Panc1 (cell line): Measurements from ENCODE around the gene STXBP5. TPM values are rescaled to one million over a fixed set of nuclear protein-coding genes. Genes with fewer than 3 reads are reported as not detected.
"Not testable (repeated sequence)": the region's sequence is repeated elsewhere in the genome, so short reads cannot be mapped to it uniquely, and the experiment has no call there.

Source experiments
- ATAC-seq: fragments of 200-7000 bp; cut with Tn5 transposase; 2 replicates; pipeline ENCODE4 v1.9.1; 2020; ENCODE audit warnings: mild to moderate bottlenecking, moderate library complexity
- BruUV-seq: library from RNA; stranded (reverse); fragments of 400-500 nt; replicated peaks from 2 replicates; lab custom pipeline; 2021; lab: Mats Ljungman, UMichigan
- CTCF ChIA-PET: fragments of 300-600 bp; sonication (Branson Sonifier 250); formaldehyde crosslinking; loops from one replicate; lab custom pipeline; 2022; ENCODE audit warnings: antibody characterized with exemption; lab: Charles Lee
- POLR2A ChIA-PET: fragments of 300-600 bp; sonication (Branson Sonifier 250); formaldehyde crosslinking; loops from one replicate; lab custom pipeline; 2022; ENCODE audit warnings: antibody characterized with exemption; lab: Charles Lee
- DNase-seq: peaks from one replicate; pipeline ENCODE4 v3.0.0-alpha.2; 2010; ENCODE audit warnings: low read depth, low spot score
- H3K27ac ChIP-seq: 2 replicates; pipeline ENCODE4 v1.5.1; 2011; ENCODE audit warnings: mild to moderate bottlenecking, low read length, inconsistent platforms
- H3K27me3 ChIP-seq: fragments of 200-500 bp; sonication (Bioruptor generic); 2 replicates; pipeline ENCODE4 v1.6.0; 2014; ENCODE audit warnings: low read length, inconsistent platforms; ENCODE audit not compliant: control insufficient read depth, insufficient read depth
- H3K36me3 ChIP-seq: fragments of 200-500 bp; sonication (Bioruptor generic); 2 replicates; pipeline ENCODE4 v1.5.1; 2014; ENCODE audit warnings: inconsistent platforms, mild to moderate bottlenecking, low read length, moderate library complexity; ENCODE audit not compliant: control insufficient read depth, insufficient read depth
- H3K4me1 ChIP-seq: 2 replicates; pipeline ENCODE4 v1.5.1; 2011; ENCODE audit warnings: inconsistent platforms, mild to moderate bottlenecking, low read length, moderate library complexity; ENCODE audit not compliant: control insufficient read depth, insufficient read depth
- H3K4me3 ChIP-seq, 2 experiments: 2 replicates each; pipeline ENCODE4 v1.5.1; 2011 to 2012; ENCODE audit warnings: low read depth in 2 of 2, low read length in 2 of 2, mild to moderate bottlenecking in 2 of 2, inconsistent platforms in 1 of 2, moderate library complexity in 1 of 2
- H3K9me3 ChIP-seq: fragments of 200-500 bp; sonication (Bioruptor generic); 2 replicates; pipeline ENCODE4 v1.5.1; 2014; ENCODE audit warnings: low read depth, mild to moderate bottlenecking, inconsistent platforms, low read length, moderate library complexity; ENCODE audit not compliant: control insufficient read depth, insufficient read depth
- CTCF ChIP-seq: fragments of 450-650 bp; IDR thresholded peaks from 2 replicates; pipeline ENCODE4 v1.5.1; 2017; ENCODE audit warnings: mild to moderate bottlenecking
- POLR2AphosphoS5 ChIP-seq: IDR thresholded peaks from 2 replicates; pipeline ENCODE4 v1.6.1; 2012; ENCODE audit warnings: mild to moderate bottlenecking, low read depth, low read length, moderate library complexity
- REST ChIP-seq, 2 experiments: IDR thresholded peaks; 2 replicates each; pipeline ENCODE4 v1.6.1; 2011 to 2012; ENCODE audit warnings: low read depth in 2 of 2, control low read depth in 1 of 2, low read length in 1 of 2, mild to moderate bottlenecking in 1 of 2, moderate library complexity in 1 of 2; ENCODE audit not compliant: insufficient read depth in 1 of 2
- SIN3A ChIP-seq: IDR thresholded peaks from 2 replicates; pipeline ENCODE4 v1.6.1; 2012; ENCODE audit warnings: low read depth, mild to moderate bottlenecking, low read length, moderate library complexity, borderline replicate concordance; ENCODE audit not compliant: insufficient read depth
- TCF7L2 ChIP-seq: IDR thresholded peaks from 2 replicates; pipeline ENCODE4 v1.6.1; 2011; ENCODE audit warnings: mild to moderate bottlenecking, low read depth, low read length, inconsistent platforms
- in situ Hi-C: cut with HindIII; loops from 2 replicates; pipeline ENCODE4 v1.10.0; 2016; ENCODE audit warnings: low sequenced_read_pairs, low pct_unique_long_range_greater_than_20kb
- intact Hi-C: fragments of 100-400 bp; cut with micrococcal nuclease; formaldehyde crosslinking; loops from one replicate; pipeline ENCODE4 v1.10.0; 2022; ENCODE audit not compliant: unreplicated experiment
- total RNA-seq: library from RNA; stranded (reverse); gene quantifications from one replicate; pipeline ENCODE4 v1.2.1, GENCODE V29; 2021; ENCODE audit not compliant: unreplicated experiment

STXBP5 gene
- total RNA-seq, 1 experiment from 2014 or later, result 77.8 TPM

GRCh38 chr6:147248859-147249258 lies 44.6 kb downstream of the STXBP5 start:
- no peak for TF ChIP-seq REST (IDR thresholded peaks at IDR 0.05; ENCODE audit: insufficient read depth in 1 of 2, low read depth in 2 of 2, low read length in 1 of 2)
- no peak for TF ChIP-seq SIN3A
- no peak for TF ChIP-seq CTCF
- TF ChIP-seq TCF7L2, result no peak
- TF ChIP-seq POLR2AphosphoS5, result no peak
- no peaks in the 10 kb centered on the region for H3K27me3 ChIP-seq
- H3K4me3 ChIP-seq, result no peak overlapping the region
- ChIA-PET CTCF (no interaction called here), POLR2A (no interaction called here)
- no peak overlapping the region for H3K27ac ChIP-seq
- H3K9me3 ChIP-seq, result no peaks in the 10 kb centered on the region
- DNase-seq (no peak), ATAC-seq (no peak)
- H3K36me3 ChIP-seq, result peaks cover 17% of the 10 kb centered on the region
- intact Hi-C loops (no loop called here), in situ Hi-C loops (no loop called here)
- H3K4me1 ChIP-seq, result no peaks in the 10 kb centered on the region
- BruUV-seq, result no TSS peak

GRCh38 chr6:147251072-147251471 lies 46.9 kb downstream of the STXBP5 start:
- H3K27ac ChIP-seq, result no peak overlapping the region
- H3K4me3 ChIP-seq, result no peak overlapping the region
- no peaks in the 10 kb centered on the region for H3K27me3 ChIP-seq
- ATAC-seq (no peak), DNase-seq (no peak)
- no peaks in the 10 kb centered on the region for H3K4me1 ChIP-seq
- ChIA-PET POLR2A (no interaction called here), CTCF (no interaction called here)
- TF ChIP-seq SIN3A (no peak), TCF7L2 (no peak), POLR2AphosphoS5 (no peak), CTCF (no peak), REST (IDR thresholded peaks at IDR 0.05; ENCODE audit: insufficient read depth in 1 of 2, low read depth in 2 of 2, low read length in 1 of 2) (no peak)
- H3K9me3 ChIP-seq, result no peaks in the 10 kb centered on the region
- in situ Hi-C loops, result no loop called here
- intact Hi-C loops, result no loop called here
- peaks cover 17% of the 10 kb centered on the region for H3K36me3 ChIP-seq
- no TSS peak for BruUV-seq

GRCh38 chr6:147254929-147255473 lies 50.8 kb downstream of the STXBP5 start:
- H3K36me3 ChIP-seq, H3K9me3 ChIP-seq, DNase-seq, intact Hi-C loops, in situ Hi-C loops, CTCF ChIA-PET, H3K4me1 ChIP-seq, BruUV-seq, H3K27ac ChIP-seq, POLR2A ChIA-PET, H3K4me3 ChIP-seq, ATAC-seq, H3K27me3 ChIP-seq: not testable (repeated sequence)
